Loucy (cell line): ENCODE results near the gene EFR3B.

Experiments used
- H2AFZ ChIP-seq: fragments of 200-600 bp; sonication (generic); 2 replicates; pipeline ENCODE4 v1.6.0; 2016; ENCODE audit warnings: antibody characterized with exemption, mild to moderate bottlenecking, low read length, moderate library complexity
- H3F3A ChIP-seq: fragments of 200-600 bp; 2 replicates; pipeline ENCODE4 v1.6.0; 2016; ENCODE audit warnings: antibody characterized with exemption, low read depth, mild to moderate bottlenecking
- H3K27me3 ChIP-seq: fragments of 200-600 bp; sonication (generic); 2 replicates; pipeline ENCODE4 v1.6.1; 2014; ENCODE audit warnings: low read length, mild to moderate bottlenecking; ENCODE audit not compliant: insufficient read depth, poor library complexity, severe bottlenecking
- H3K36me3 ChIP-seq: fragments of 200-600 bp; sonication (generic); 2 replicates; pipeline ENCODE4 v1.6.1; 2016; ENCODE audit warnings: low read length; ENCODE audit not compliant: insufficient read depth
- H3K4me1 ChIP-seq: fragments of 200-600 bp; sonication (generic); 2 replicates; pipeline ENCODE4 v1.5.1; 2014; ENCODE audit warnings: low read length, mild to moderate bottlenecking; ENCODE audit not compliant: insufficient read depth, poor library complexity, severe bottlenecking
- H3K4me2 ChIP-seq: fragments of 200-600 bp; sonication (generic); 2 replicates; pipeline ENCODE4 v1.6.0; 2014; ENCODE audit warnings: antibody characterized with exemption, low read length, low read depth, mild to moderate bottlenecking; ENCODE audit not compliant: poor library complexity, severe bottlenecking
- H3K4me3 ChIP-seq: fragments of 200-600 bp; sonication (generic); 2 replicates; pipeline ENCODE4 v1.5.1; 2014; ENCODE audit warnings: low read length, mild to moderate bottlenecking, mixed read lengths; ENCODE audit not compliant: poor library complexity, severe bottlenecking
- H3K79me2 ChIP-seq: fragments of 200-600 bp; sonication (generic); 2 replicates; pipeline ENCODE4 v1.6.1; 2014; ENCODE audit warnings: low read length; ENCODE audit not compliant: insufficient read depth
- H3K9ac ChIP-seq: fragments of 200-600 bp; sonication (generic); 2 replicates; pipeline ENCODE4 v1.6.0; 2014; ENCODE audit warnings: mild to moderate bottlenecking, low read depth, low read length, moderate library complexity; ENCODE audit not compliant: poor library complexity, severe bottlenecking
- H3K9me2 ChIP-seq: fragments of 200-600 bp; sonication (generic); replicated peaks from 2 replicates; pipeline ENCODE4 v1.6.1; 2016; ENCODE audit warnings: low read depth, low read length, mixed read lengths
- H3K9me3 ChIP-seq: fragments of 200-600 bp; sonication (generic); 2 replicates; pipeline ENCODE4 v1.6.1; 2014; ENCODE audit warnings: mild to moderate bottlenecking, antibody characterized with exemption, low read length, low read depth; ENCODE audit not compliant: insufficient read depth
- H4K20me1 ChIP-seq: fragments of 200-600 bp; sonication (generic); 2 replicates; pipeline ENCODE4 v1.6.0; 2014; ENCODE audit warnings: antibody characterized with exemption, low read length, mild to moderate bottlenecking; ENCODE audit not compliant: insufficient read depth, poor library complexity, severe bottlenecking
- EZH2phosphoT487 ChIP-seq: fragments of 200-600 bp; IDR thresholded peaks from 2 replicates; pipeline ENCODE4 v1.6.1; 2018; ENCODE audit warnings: antibody characterized with exemption, mild to moderate bottlenecking, moderate library complexity, borderline replicate concordance
- TF ChIP-seq, protein P1 (sequence below): fragments of 200-600 bp; sonication (generic); conservative IDR thresholded peaks from 2 replicates; pipeline ENCODE4 v1.5.1; 2014; ENCODE audit warnings: mild to moderate bottlenecking, antibody characterized with exemption, low read length

Gene EFR3B

DNA sequence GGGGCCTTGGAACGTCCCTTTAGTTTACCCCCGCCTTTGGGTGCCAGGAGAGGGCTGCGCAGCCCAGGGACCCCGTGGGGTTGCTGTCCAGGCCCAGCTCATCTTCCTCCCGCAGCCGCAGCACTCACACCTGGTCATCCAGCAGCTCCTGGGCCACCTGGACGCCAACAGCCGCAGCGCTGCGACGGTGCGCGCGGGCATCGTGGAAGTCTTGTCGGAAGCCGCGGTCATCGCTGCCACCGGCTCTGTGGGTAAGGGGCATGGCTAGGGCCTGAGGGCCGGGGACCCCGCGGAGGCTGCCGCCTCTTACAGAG lies 89.3 kb downstream of the EFR3B start:
- Histone ChIP-seq H3K9me2 (no peaks in the 10 kb centered on the region), H3F3A (no peaks in the 10 kb centered on the region), H3K9ac (no peak overlapping the region), H3K9me3 (no peaks in the 10 kb centered on the region), H3K4me2 (no peak overlapping the region), H3K79me2 (no peaks in the 10 kb centered on the region), H3K27me3 (no peaks in the 10 kb centered on the region), H3K4me1 (no peaks in the 10 kb centered on the region), H3K36me3 (no peaks in the 10 kb centered on the region), H2AFZ (no peak overlapping the region), H4K20me1 (no peaks in the 10 kb centered on the region), H3K4me3 (no peak overlapping the region)
- TF ChIP-seq EZH2phosphoT487: no peak
- TF ChIP-seq, protein P1, sequence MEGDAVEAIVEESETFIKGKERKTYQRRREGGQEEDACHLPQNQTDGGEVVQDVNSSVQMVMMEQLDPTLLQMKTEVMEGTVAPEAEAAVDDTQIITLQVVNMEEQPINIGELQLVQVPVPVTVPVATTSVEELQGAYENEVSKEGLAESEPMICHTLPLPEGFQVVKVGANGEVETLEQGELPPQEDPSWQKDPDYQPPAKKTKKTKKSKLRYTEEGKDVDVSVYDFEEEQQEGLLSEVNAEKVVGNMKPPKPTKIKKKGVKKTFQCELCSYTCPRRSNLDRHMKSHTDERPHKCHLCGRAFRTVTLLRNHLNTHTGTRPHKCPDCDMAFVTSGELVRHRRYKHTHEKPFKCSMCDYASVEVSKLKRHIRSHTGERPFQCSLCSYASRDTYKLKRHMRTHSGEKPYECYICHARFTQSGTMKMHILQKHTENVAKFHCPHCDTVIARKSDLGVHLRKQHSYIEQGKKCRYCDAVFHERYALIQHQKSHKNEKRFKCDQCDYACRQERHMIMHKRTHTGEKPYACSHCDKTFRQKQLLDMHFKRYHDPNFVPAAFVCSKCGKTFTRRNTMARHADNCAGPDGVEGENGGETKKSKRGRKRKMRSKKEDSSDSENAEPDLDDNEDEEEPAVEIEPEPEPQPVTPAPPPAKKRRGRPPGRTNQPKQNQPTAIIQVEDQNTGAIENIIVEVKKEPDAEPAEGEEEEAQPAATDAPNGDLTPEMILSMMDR: no peak

GRCh38 chr2:25131567-25132298 lies 89.9 kb downstream of the EFR3B start:
- Histone ChIP-seq H3K9me2 (no peaks in the 10 kb centered on the region), H3K36me3 (no peaks in the 10 kb centered on the region), H3F3A (no peaks in the 10 kb centered on the region), H2AFZ (no peak overlapping the region), H3K27me3 (no peaks in the 10 kb centered on the region), H3K4me2 (no peak overlapping the region), H3K9me3 (no peaks in the 10 kb centered on the region), H3K4me3 (no peak overlapping the region), H4K20me1 (no peaks in the 10 kb centered on the region), H3K79me2 (no peaks in the 10 kb centered on the region), H3K4me1 (no peaks in the 10 kb centered on the region), H3K9ac (no peak overlapping the region)
- no peak for TF ChIP-seq EZH2phosphoT487
- TF ChIP-seq, protein P1: no peak

- H4K20me1 ChIP-seq: no peaks in the 10 kb centered on the region
- H3K9ac ChIP-seq: no peak overlapping the region
- H3K79me2 ChIP-seq: no peaks in the 10 kb centered on the region
- no peaks in the 10 kb centered on the region for H3K9me2 ChIP-seq
- H3K4me2 ChIP-seq: no peak overlapping the region
- no peak overlapping the region for H2AFZ ChIP-seq
- H3K4me3 ChIP-seq: no peak overlapping the region
- no peaks in the 10 kb centered on the region for H3K27me3 ChIP-seq
- H3K4me1 ChIP-seq: no peaks in the 10 kb centered on the region
- TF ChIP-seq, protein P1: no peak
- TF ChIP-seq EZH2phosphoT487: no peak
- H3F3A ChIP-seq: no peaks in the 10 kb centered on the region
- no peaks in the 10 kb centered on the region for H3K36me3 ChIP-seq
- no peaks in the 10 kb centered on the region for H3K9me3 ChIP-seq
Measured at GRCh38 chr2:25132299-25132635, 90.4 kb downstream of the EFR3B start.
